ENCODE measurements around the gene CRTC1. TPM values are rescaled to one million over a fixed set of nuclear protein-coding genes. Genes with fewer than 3 reads are reported as not detected.

The CRTC1 gene
- total RNA-seq, 1 experiment from 2014 or later = 12.3 TPM

DNA sequence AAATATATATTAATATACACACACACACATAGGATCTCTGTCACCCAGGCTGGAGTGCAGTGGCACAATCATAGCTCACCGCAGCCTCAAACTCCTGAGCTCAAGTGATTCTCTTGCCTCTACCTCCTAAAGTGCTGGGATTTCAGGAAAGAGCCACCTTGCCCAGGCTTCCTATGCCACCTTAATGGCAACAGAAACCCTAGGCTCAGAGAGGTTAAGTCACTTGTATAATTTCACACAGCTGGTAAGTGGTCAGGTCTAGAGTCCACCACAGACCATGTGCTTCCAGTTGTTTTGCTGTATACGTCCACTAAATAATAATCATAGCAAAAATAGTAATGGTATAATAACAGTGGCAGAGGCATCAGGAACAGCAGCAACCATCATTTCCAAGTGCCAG is 147.0 kb downstream of the CRTC1 start:
- H3K9me3 Mint-ChIP-seq = peaks cover 13% of the 10 kb centered on the region
- peaks cover 10% of the 10 kb centered on the region for H3K36me3 Mint-ChIP-seq
- CTCF ChIA-PET = interaction anchor here (1.2 kb wide), 1 partner anchor 16 kb away, joined by 3 read pairs; no protein-coding TSS in a partner anchor
- TF ChIP-seq, protein P1, sequence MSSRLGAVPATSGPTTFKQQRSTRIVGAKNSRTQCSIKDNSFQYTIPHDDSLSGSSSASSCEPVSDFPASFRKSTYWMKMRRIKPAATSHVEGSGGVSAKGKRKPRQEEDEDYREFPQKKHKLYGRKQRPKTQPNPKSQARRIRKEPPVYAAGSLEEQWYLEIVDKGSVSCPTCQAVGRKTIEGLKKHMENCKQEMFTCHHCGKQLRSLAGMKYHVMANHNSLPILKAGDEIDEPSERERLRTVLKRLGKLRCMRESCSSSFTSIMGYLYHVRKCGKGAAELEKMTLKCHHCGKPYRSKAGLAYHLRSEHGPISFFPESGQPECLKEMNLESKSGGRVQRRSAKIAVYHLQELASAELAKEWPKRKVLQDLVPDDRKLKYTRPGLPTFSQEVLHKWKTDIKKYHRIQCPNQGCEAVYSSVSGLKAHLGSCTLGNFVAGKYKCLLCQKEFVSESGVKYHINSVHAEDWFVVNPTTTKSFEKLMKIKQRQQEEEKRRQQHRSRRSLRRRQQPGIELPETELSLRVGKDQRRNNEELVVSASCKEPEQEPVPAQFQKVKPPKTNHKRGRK (CRISPR knock-in tag; IDR thresholded peaks at IDR 0.05; ENCODE audit: borderline replicate concordance) = no peak
- TF ChIP-seq, protein P2, sequence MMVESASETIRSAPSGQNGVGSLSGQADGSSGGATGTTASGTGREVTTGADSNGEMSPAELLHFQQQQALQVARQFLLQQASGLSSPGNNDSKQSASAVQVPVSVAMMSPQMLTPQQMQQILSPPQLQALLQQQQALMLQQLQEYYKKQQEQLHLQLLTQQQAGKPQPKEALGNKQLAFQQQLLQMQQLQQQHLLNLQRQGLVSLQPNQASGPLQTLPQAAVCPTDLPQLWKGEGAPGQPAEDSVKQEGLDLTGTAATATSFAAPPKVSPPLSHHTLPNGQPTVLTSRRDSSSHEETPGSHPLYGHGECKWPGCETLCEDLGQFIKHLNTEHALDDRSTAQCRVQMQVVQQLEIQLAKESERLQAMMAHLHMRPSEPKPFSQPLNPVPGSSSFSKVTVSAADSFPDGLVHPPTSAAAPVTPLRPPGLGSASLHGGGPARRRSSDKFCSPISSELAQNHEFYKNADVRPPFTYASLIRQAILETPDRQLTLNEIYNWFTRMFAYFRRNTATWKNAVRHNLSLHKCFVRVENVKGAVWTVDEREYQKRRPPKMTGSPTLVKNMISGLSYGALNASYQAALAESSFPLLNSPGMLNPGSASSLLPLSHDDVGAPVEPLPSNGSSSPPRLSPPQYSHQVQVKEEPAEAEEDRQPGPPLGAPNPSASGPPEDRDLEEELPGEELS (CRISPR knock-in tag; IDR thresholded peaks at IDR 0.05) = no peak
- TF ChIP-seq EMX1 (CRISPR knock-in tag; IDR thresholded peaks at IDR 0.05) = no peak
- TF ChIP-seq, protein P3, sequence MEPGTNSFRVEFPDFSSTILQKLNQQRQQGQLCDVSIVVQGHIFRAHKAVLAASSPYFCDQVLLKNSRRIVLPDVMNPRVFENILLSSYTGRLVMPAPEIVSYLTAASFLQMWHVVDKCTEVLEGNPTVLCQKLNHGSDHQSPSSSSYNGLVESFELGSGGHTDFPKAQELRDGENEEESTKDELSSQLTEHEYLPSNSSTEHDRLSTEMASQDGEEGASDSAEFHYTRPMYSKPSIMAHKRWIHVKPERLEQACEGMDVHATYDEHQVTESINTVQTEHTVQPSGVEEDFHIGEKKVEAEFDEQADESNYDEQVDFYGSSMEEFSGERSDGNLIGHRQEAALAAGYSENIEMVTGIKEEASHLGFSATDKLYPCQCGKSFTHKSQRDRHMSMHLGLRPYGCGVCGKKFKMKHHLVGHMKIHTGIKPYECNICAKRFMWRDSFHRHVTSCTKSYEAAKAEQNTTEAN (CRISPR knock-in tag; IDR thresholded peaks at IDR 0.05) = no peak
- no peak for TF ChIP-seq ZNF396 (CRISPR knock-in tag; IDR thresholded peaks at IDR 0.05; ENCODE audit: borderline replicate concordance)
- TF ChIP-seq HMGA2 (CRISPR knock-in tag; IDR thresholded peaks at IDR 0.05) = no peak
- TF ChIP-seq, protein P4, sequence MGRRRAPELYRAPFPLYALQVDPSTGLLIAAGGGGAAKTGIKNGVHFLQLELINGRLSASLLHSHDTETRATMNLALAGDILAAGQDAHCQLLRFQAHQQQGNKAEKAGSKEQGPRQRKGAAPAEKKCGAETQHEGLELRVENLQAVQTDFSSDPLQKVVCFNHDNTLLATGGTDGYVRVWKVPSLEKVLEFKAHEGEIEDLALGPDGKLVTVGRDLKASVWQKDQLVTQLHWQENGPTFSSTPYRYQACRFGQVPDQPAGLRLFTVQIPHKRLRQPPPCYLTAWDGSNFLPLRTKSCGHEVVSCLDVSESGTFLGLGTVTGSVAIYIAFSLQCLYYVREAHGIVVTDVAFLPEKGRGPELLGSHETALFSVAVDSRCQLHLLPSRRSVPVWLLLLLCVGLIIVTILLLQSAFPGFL (CRISPR knock-in tag; IDR thresholded peaks at IDR 0.05; ENCODE audit: borderline replicate concordance) = no peak
- no peak for TF ChIP-seq NFE2L1 (CRISPR knock-in tag; IDR thresholded peaks at IDR 0.05)
- no peak for TF ChIP-seq SMAD4 (CRISPR knock-in tag; IDR thresholded peaks at IDR 0.05)
- TF ChIP-seq, protein P5, sequence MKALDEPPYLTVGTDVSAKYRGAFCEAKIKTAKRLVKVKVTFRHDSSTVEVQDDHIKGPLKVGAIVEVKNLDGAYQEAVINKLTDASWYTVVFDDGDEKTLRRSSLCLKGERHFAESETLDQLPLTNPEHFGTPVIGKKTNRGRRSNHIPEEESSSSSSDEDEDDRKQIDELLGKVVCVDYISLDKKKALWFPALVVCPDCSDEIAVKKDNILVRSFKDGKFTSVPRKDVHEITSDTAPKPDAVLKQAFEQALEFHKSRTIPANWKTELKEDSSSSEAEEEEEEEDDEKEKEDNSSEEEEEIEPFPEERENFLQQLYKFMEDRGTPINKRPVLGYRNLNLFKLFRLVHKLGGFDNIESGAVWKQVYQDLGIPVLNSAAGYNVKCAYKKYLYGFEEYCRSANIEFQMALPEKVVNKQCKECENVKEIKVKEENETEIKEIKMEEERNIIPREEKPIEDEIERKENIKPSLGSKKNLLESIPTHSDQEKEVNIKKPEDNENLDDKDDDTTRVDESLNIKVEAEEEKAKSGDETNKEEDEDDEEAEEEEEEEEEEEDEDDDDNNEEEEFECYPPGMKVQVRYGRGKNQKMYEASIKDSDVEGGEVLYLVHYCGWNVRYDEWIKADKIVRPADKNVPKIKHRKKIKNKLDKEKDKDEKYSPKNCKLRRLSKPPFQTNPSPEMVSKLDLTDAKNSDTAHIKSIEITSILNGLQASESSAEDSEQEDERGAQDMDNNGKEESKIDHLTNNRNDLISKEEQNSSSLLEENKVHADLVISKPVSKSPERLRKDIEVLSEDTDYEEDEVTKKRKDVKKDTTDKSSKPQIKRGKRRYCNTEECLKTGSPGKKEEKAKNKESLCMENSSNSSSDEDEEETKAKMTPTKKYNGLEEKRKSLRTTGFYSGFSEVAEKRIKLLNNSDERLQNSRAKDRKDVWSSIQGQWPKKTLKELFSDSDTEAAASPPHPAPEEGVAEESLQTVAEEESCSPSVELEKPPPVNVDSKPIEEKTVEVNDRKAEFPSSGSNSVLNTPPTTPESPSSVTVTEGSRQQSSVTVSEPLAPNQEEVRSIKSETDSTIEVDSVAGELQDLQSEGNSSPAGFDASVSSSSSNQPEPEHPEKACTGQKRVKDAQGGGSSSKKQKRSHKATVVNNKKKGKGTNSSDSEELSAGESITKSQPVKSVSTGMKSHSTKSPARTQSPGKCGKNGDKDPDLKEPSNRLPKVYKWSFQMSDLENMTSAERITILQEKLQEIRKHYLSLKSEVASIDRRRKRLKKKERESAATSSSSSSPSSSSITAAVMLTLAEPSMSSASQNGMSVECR (CRISPR knock-in tag; IDR thresholded peaks at IDR 0.05; ENCODE audit: borderline replicate concordance) = no peak
- TF ChIP-seq, protein P6, sequence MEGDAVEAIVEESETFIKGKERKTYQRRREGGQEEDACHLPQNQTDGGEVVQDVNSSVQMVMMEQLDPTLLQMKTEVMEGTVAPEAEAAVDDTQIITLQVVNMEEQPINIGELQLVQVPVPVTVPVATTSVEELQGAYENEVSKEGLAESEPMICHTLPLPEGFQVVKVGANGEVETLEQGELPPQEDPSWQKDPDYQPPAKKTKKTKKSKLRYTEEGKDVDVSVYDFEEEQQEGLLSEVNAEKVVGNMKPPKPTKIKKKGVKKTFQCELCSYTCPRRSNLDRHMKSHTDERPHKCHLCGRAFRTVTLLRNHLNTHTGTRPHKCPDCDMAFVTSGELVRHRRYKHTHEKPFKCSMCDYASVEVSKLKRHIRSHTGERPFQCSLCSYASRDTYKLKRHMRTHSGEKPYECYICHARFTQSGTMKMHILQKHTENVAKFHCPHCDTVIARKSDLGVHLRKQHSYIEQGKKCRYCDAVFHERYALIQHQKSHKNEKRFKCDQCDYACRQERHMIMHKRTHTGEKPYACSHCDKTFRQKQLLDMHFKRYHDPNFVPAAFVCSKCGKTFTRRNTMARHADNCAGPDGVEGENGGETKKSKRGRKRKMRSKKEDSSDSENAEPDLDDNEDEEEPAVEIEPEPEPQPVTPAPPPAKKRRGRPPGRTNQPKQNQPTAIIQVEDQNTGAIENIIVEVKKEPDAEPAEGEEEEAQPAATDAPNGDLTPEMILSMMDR (IDR thresholded peaks at IDR 0.05) = no peak
- TF ChIP-seq GABPB1 (CRISPR knock-in tag; IDR thresholded peaks at IDR 0.05) = no peak
- TF ChIP-seq TCF7 (CRISPR knock-in tag; IDR thresholded peaks at IDR 0.05; ENCODE audit: low read depth) = no peak
- no peak for TF ChIP-seq ESRRA (CRISPR knock-in tag; IDR thresholded peaks at IDR 0.05; ENCODE audit: borderline replicate concordance)
- TF ChIP-seq, protein P7, sequence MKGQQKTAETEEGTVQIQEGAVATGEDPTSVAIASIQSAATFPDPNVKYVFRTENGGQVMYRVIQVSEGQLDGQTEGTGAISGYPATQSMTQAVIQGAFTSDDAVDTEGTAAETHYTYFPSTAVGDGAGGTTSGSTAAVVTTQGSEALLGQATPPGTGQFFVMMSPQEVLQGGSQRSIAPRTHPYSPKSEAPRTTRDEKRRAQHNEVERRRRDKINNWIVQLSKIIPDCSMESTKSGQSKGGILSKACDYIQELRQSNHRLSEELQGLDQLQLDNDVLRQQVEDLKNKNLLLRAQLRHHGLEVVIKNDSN (CRISPR knock-in tag; IDR thresholded peaks at IDR 0.05) = no peak
- no peak for TF ChIP-seq SMAD3 (CRISPR knock-in tag; IDR thresholded peaks at IDR 0.05; ENCODE audit: borderline replicate concordance)
- no peak for TF ChIP-seq PRRX2 (CRISPR knock-in tag; IDR thresholded peaks at IDR 0.05)
- no peak for TF ChIP-seq ETV6 (CRISPR knock-in tag; IDR thresholded peaks at IDR 0.05)
- DNase-seq (ENCODE audit: low spot score) (no peak), ATAC-seq (no peak)
- H3K4me1 Mint-ChIP-seq = peaks cover 22% of the 10 kb centered on the region
- H3K27me3 Mint-ChIP-seq (ENCODE audit: low read depth) = peaks cover 41% of the 10 kb centered on the region
- POLR2A ChIA-PET = no interaction called here
- H3K4me3 Mint-ChIP-seq = no peak overlapping the region
- no peak overlapping the region for H3K27ac Mint-ChIP-seq
